GM18508 (cell line): ENCODE measurements around the gene ODC1.

Experiments
- ATAC-seq: cut with Tn5 transposase; IDR thresholded peaks from one replicate; pipeline ENCODE4 v1.9.1; 2021; ENCODE audit warnings: moderate number of reproducible peaks; ENCODE audit not compliant: insufficient read depth, unreplicated experiment

Gene ODC1

GRCh38 chr2:10438688-10439087, 9.4 kb downstream of the ODC1 start:
- no peak for ATAC-seq

- ATAC-seq, result no peak
Observed at GRCh38 chr2:10437806-10438205, 10.3 kb downstream of the ODC1 start.

GRCh38 chr2:10436583-10437110, 11.5 kb downstream of the ODC1 start:
- no peak for ATAC-seq

- no peak for ATAC-seq
Observed at GRCh38 chr2:10435820-10436204, 12.3 kb downstream of the ODC1 start.

- ATAC-seq, result no peak
Observed at GRCh38 chr2:10434886-10435819, 13.0 kb downstream of the ODC1 start.

DNA sequence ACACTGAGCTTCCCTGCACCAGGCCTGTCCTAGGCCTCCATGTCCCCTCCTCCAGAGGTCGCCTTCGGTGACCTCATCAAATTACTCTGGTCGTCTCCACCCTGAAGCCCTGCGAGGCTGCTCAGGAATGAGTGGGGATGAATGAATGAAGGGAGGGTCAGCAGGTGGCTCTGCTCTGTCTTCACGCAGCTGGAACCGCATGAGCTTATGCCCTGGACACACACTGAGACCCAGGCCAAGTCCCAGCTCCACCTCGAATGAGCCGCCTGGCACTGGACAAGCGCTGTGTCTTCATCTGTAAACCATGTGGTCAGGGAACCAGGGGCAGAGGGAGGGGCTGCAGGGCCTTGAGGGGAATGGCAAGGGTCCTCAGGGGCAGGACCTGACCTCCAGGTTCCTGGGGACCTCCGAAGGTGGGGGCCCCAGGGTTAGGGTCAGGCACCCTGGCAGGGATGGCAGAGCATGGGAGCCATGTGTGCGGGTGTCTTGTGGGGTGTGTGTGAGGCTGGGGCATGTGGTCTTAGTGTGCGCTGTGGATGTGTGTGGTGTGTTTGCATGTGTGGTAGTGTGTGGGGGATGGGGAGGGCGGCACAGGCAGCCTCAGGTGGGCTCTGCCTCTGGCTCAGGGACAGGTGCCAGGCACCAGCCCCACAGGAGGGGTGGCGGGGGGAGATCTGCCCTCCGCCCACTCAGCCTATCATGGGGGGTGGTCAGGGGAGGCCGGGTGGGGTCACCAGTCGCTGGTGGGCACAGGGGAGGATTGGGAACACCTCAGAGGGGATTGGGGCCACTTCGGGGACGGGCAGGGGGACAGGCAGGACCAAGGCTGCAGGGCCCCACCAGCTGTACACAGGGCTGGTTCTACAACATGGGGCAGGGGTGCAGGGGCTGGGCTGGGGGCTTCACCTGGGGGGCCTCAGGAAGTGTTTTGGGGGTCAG, 13.9 kb downstream of the ODC1 start:
- no peak for ATAC-seq

GRCh38 chr2:10433264-10433946, 14.7 kb downstream of the ODC1 start:
- no peak for ATAC-seq

GRCh38 chr2:10432311-10433181, 15.6 kb downstream of the ODC1 start:
- no peak for ATAC-seq

GRCh38 chr2:10431797-10432196, 16.3 kb downstream of the ODC1 start:
- no peak for ATAC-seq

DNA sequence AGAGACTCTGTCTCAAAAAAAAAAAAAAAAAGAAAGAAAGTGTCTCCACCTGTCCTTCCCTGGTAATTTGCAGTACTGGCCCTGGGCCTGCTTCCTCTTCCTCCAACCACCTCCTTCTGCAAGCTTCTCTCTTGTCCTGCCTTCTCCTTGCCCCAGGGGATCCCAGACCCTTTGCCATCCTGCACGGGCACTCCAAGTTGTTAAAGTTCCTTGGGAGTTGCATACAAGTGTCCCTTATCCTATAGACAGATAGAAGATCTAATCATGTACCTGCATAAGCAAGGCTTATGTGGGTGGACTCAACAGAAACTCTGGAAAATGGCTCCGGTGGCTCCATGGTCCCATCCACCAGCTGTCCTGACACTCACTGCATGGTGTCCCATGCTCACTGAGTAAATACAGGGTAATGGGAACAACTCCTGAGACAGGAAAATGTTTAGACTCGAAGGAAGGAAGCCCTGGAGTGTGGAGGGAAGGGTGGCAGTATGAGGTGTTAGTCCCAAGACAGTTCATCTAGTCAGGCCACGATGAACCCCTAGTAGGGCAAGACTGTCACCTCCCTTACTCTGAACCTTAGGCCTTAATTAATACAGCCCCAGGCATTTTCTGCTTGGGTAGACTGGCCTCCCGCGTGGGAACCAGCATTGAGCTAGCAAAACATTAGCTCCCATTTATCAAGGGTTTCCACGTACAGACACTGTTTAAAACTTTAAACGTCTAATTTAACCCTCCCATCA, 17.1 kb downstream of the ODC1 start:
- no peak for ATAC-seq

DNA sequence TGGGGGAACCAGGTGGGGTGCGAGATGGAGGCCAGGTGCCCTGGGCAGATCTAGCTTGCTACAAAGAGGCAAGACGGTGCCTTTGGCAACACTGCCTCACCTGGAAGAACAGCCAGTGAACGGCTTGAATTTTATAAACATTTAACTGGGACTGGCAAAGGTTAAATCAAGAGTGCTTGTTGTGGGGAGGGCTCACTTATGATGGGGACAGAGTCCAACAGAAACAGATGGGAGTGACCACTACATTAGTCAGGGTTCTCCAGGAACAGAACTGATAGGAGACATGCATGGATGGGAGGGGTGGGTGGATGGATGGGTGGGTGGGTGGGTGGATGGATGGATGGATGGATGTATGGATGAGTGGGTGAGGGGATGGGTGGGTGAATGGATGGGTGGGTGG, 19.2 kb downstream of the ODC1 start:
- no peak for ATAC-seq

GRCh38 chr2:10428355-10428754, 19.8 kb downstream of the ODC1 start:
- ATAC-seq, result no peak

- ATAC-seq, result no peak
Observed at GRCh38 chr2:10427618-10427949, 20.5 kb downstream of the ODC1 start.

GRCh38 chr2:10426726-10427617, 21.2 kb downstream of the ODC1 start:
- ATAC-seq, result no peak

- ATAC-seq, result no peak
Observed at GRCh38 chr2:10425699-10426098, 22.4 kb downstream of the ODC1 start.

DNA sequence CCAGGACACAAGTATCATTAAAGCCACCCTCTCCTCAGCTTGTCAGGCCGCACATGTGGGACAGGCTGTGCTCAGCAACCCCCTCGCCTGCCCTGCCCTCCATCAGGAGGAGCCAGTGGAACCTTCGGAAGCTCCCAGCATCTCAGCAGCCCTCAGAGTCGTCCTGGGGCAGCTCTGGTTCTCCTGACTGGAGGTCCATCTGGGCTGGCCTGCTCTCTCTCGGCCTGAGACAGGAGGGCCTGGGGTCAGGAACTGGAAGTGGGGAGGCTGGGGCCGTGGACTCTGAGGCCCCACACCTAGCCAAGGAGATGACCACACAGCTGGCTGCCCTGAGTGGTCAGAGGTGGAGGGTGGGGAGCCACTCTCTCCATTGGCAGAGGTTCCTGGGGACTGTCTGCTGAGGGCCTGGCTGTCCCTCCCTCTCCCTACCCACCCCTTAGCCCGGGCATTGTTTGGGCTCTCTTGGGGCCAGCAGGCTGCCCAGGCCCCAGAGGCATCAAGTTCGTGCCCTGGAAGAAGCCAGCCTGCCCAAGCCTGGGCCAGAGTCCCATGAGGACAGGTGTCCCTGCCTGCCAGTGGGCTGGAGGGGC, 23.1 kb downstream of the ODC1 start:
- ATAC-seq, result no peak

DNA sequence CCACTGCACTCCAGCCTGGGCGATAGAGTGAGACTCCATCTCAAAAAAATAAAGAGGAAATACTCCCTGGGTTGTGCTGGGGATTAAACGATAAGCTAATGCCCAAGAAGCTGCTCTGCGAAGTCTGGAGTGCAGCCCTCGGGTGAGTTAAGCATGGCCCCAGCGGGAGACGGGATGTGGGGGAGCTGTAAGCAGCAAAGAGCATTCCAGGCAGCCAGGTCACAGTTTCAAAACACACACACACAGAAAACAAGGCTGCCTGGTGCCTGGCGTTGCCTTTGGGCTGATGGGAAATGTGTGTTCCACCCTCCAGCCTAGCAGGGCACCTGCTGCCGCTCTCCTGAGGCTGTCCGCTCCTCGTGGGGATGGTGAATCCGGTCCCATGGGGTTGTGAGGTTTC, 24.1 kb downstream of the ODC1 start:
- ATAC-seq, result no peak

GRCh38 chr2:10423400-10423774, 24.7 kb downstream of the ODC1 start:
- ATAC-seq, result no peak
